Nucleus accumbens (tissue), 56 donors: ENCODE results near the gene LRMDA.

Experiments
- DNase-seq, 56 donors: peaks; one replicate each; lab custom pipeline; 2025; lab: John Stamatoyannopoulos, UW

The LRMDA gene

DNA sequence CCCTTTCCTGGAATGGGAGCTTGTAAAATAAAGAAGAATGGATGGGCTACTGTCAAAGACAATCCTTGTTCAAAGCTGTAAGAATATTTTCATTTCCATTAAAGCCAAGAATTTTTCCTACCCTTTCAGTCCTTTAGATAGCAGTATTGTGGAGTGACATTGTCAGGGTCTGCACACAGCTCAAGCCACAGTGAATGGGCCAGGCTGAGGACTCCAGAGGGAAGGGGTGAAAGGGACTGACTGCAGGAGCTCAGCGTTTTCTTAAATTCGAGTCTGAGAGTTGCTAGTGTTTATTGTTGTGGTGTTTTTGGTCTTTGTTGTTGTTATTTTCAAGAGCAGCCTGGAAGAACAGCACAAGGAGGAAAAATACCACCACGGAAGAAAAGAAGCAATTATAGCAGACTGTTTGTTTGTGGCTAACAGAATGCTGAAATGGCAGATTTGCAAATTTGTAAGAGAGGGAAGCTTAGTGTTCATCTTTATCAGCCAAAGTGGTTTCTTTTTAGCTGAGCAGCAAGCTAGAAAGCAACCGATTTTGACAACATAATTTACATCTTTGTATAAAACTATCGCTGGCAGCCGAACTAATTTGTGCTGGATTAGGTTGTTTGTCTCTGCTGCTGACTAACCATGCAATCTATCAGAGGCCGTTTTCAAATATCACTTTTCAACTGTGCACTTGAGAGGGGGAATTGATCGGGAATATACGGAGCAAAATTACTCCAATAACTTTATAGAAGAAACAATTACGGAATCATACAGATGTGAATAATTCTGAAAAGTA lies 192.1 kb downstream of the LRMDA start:
- no peak for DNase-seq

- no peak for DNase-seq
These were observed 193.2 kb downstream of the LRMDA start for GRCh38 chr10:75624638-75625037.

GRCh38 chr10:75630746-75631145 lies 199.3 kb downstream of the LRMDA start:
- DNase-seq = no peak

DNA sequence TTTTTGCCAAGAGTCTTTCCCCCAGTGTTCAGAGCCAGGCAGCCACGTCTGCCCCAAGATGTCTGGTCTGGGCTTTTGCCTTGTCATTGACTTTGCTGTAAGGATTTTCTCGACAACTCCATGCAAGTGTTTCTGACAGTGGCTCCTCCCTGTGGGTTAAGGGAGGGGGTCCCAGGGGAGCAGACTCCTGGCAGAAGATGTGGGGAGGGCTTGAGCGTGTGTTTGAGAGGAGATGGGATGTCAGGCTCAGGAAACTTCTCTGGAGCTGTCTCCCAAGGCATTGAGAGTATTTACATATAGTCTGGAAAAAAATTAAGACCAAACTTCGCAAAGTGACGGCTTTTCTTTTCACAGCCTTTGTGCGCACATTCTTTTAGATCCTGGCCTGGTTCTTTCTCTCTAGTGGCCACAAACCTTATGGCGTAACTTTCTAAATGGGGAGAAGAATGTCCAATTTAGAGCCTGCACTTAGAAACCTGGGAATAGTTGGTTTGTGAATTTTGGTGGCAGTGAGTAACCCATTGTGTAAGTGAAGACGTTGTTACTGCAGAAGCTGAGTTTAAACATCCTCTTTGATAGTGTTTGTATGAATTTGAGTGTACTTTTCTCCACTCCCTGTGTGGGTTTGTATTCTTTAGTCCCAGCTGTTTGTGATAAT lies 201.5 kb downstream of the LRMDA start:
- no peak for DNase-seq

- no peak for DNase-seq
These were observed 202.1 kb downstream of the LRMDA start for GRCh38 chr10:75633568-75633967.

DNA sequence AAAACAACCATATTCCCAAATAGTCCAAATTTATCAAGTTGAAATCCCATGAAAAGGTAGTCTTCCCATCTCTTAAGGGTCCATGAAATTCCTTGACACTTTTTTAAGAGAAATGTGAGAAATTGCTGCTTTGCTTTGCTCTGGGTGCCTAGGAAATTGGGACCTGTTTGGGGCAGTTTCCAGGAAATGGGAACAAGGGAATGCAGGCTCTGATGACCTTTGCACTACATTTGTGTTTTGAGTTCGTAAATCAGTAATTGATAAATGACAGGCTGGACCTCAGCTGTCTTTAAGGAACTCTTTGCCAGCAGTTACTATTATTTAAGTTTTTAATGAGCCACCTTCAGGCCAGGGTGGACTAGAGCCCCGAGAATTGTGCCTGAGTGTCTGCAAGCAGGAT lies 203.5 kb downstream of the LRMDA start:
- no peak for DNase-seq

DNA sequence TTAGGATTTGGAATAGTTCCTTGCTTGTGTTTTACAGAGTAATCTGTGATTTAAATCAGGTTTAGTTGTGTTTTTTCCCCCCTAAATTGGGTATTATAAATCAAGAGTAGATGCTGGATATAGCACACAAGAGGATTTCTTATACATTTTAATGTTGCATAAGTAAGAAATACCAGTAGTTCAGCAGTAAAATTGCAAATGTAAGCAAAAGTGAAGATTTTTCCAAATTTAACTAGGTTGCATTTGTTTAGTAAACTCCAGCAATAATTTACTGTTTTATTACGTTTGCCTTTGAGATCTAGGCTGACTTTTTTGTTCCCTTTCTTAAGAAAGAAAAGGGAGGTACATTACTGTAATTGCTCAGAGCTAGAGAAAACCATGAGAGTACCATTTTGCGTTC lies 207.3 kb downstream of the LRMDA start:
- DNase-seq = no peak

GRCh38 chr10:75639736-75640135 lies 208.3 kb downstream of the LRMDA start:
- DNase-seq = no peak

DNA sequence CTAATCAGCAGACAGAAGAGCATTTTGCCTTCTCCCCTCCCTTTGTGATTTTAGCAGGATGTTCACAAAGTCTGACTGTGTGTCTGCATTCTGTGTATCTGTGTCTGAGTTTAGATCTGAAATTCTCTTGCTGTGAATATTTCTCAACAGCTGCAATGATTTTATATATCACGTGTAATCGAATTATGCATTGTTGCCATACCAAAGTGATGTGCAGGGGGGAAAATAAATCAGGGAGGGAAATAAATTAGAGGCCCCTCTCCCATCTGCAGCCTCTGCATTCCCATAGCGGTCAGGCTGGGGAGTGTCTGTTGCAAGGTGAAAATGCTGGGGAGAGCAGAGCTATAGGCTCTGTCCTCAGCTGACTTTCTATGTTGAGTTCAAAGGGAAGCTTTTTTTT lies 209.0 kb downstream of the LRMDA start:
- DNase-seq = no peak

GRCh38 chr10:75640803-75641202 lies 209.4 kb downstream of the LRMDA start:
- no peak for DNase-seq

- no peak for DNase-seq
These were observed 212.0 kb downstream of the LRMDA start for GRCh38 chr10:75643405-75643804.

- DNase-seq = no peak
These were observed 212.7 kb downstream of the LRMDA start for GRCh38 chr10:75643944-75644692.

GRCh38 chr10:75645704-75646103 lies 214.3 kb downstream of the LRMDA start:
- DNase-seq = no peak

DNA sequence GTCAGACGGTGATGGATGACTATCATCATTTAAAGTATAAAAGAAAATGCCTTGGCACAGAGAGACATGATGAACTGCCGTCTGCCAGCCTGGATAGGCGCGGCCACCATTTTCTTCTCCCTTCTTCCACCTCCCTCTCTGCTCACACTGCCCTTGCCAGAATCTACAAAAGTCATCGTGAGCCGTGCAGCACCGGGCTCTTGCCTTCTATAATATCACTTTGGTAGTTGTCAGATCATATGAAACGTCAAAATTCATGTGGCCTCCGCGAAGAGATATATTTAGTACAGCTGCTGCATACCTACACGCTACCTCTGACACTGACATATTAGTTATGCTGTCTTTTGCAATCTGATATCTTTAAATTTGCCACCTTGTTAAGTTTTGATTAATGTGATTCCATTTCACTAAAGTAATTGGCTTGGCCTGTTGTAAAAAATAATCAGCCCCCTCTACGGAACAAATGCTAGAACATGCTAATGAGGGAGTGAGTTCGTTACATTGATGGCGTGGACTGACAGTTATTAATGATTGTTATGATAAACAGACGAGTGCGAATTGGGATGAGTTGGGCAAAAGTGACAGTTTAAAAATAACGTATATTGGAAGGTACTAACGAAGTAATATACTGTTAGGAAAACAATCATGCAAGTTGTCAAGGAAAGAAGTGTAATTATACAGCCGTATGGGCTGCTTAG lies 214.9 kb downstream of the LRMDA start:
- peak in 2 of 56 donors; percentile 11 to 14 for DNase-seq

DNA sequence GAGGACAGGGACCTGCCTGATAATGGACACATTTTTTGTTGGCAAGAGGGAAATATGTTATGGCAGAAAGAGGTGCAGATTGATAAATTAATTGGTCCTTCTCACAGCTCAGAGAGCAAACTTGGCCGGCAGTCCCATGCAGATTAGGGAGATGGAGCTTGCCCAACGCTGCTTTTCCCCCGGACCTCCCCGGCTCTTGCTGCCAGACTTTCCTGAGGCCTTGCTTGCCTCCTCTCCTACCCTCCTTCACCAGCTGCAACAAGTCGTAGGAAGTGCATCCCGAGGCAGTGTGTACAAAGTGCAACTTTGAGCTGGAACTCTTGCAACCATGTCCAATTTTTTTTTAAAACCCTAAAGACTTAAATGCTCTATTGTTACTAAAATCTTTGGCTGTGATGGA lies 215.5 kb downstream of the LRMDA start:
- DNase-seq = peak in 2 of 56 donors; percentile 6 to 44

DNA sequence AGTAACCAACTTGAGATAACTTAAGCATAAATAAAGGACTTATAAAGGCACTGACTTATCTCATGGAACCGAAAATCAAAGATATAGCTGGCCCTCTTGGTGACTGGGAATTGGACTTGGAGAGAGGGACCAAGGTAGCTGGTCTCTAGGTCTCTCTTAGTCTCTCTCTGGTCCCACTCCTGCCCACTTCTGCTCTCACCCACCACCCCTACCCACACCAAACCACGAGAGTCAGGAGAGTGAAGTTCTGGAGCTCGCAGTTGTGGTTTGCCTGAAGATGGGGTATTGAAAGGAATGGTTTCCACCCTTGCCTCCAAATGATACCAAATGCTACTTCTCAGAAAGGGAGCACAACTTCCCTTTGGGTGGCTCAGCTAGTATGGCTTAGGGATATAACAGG lies 216.3 kb downstream of the LRMDA start:
- DNase-seq = no peak

GRCh38 chr10:75648351-75648750 lies 216.9 kb downstream of the LRMDA start:
- no peak for DNase-seq

- no peak for DNase-seq
These were observed 217.4 kb downstream of the LRMDA start for GRCh38 chr10:75648854-75649253.

DNA sequence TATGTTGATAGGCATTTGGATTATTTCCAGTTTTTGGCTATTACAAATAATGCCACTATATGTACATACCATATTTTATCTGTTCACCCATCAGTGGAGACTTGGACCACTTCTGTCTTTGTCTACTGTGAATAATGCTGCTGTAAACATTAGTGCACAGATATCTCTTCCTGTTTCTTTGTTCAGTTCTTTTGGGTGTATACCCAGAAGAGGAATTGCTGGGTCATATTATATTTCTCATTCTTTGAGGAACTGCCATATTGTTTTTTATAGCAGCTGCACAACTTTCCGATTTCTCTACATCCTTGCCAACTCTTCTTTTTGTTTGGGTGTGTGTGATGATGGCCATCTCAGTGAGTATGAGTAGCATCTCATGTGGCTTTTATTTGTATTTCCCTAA lies 218.0 kb downstream of the LRMDA start:
- DNase-seq = no peak

- no peak for DNase-seq
These were observed 219.2 kb downstream of the LRMDA start for GRCh38 chr10:75650648-75651047.

DNA sequence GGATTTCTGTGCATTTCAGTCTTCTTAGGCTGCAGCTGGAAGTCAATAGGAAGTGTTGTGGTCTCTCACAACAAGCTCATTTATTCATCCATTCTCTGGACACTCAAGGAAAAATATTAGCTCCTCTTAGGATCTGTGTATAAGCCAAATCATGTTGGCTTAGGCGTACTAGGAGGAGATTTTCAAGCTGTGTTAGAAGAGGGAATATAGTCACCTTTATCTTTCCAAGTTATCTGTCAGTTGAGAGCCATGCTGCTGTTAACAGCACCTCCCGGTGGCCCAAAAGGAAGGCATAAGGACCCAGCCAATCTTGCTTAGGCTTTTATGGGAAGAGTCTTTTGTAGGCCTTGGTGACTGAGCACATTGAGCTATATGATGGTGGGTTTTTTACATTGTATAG lies 220.0 kb downstream of the LRMDA start:
- DNase-seq = no peak
